K562 (cell line): ENCODE measurements around the gene ITGAE. TPM values are rescaled to one million over a fixed set of nuclear protein-coding genes. Genes with fewer than 3 reads are reported as not detected.

ENCODE experiments used
- ATF1 ChIP-seq, 2 experiments: fragments of 450-650 bp in 1 of 2; IDR thresholded peaks; 2 replicates each; pipeline ENCODE4 v1.6.1; 2016; ENCODE audit warnings: missing compliant biosample characterization in 1 of 2, missing genetic modification characterization in 1 of 2
- CBFB ChIP-seq: sonication (generic); formaldehyde crosslinking; IDR thresholded peaks from 2 replicates; pipeline ENCODE4 v1.4.0; 2020; ENCODE audit warnings: mild to moderate bottlenecking, missing genetic modification reagents
- E2F3 ChIP-seq: fragments of 250-450 bp; sonication (Bioruptor Pico); IDR thresholded peaks from 2 replicates; pipeline ENCODE4 v1.4.0; 2020; ENCODE audit warnings: mild to moderate bottlenecking
- ERF ChIP-seq: fragments of 450-650 bp; formaldehyde crosslinking; IDR thresholded peaks from 2 replicates; pipeline ENCODE4 v1.4.0; 2020; ENCODE audit warnings: mild to moderate bottlenecking, mixed read lengths
- HDAC6 ChIP-seq: IDR thresholded peaks from 2 replicates; pipeline ENCODE4 v1.6.1; 2012; ENCODE audit warnings: low read depth, mild to moderate bottlenecking, control low read depth, inconsistent platforms, low read length, moderate library complexity
- MAZ ChIP-seq, 2 experiments: fragments of 450-650 bp in 1 of 2; sonication (generic) in 1 of 2; formaldehyde crosslinking; IDR thresholded peaks in 1 of 2; conservative IDR thresholded peaks in 1 of 2; 2 replicates each; pipeline versions ENCODE4 v1.4.0 to v1.5.0; 2020; ENCODE audit warnings: mild to moderate bottlenecking in 1 of 2, missing genetic modification reagents in 1 of 2
- MBD1 ChIP-seq: fragments of 250-450 bp; sonication (Bioruptor Pico); IDR thresholded peaks from 2 replicates; pipeline ENCODE4 v1.8.0; 2022; ENCODE audit warnings: inconsistent platforms
- MECOM ChIP-seq: fragments of 250-450 bp; sonication (Bioruptor Pico); IDR thresholded peaks from 2 replicates; pipeline ENCODE4 v1.8.0; 2022; ENCODE audit warnings: inconsistent platforms
- MXI1 ChIP-seq: IDR thresholded peaks from 2 replicates; pipeline ENCODE4 v1.6.1; 2011; ENCODE audit warnings: low read depth, mild to moderate bottlenecking, improper control_type of control experiment, low read length
- PHF21A ChIP-seq: fragments of 450-650 bp; IDR thresholded peaks from 2 replicates; pipeline ENCODE4 v1.6.1; 2017; ENCODE audit warnings: low read depth, borderline replicate concordance
- PREB ChIP-seq: sonication (generic); formaldehyde crosslinking; IDR thresholded peaks from 2 replicates; pipeline ENCODE4 v1.8.1; 2023; ENCODE audit warnings: mild to moderate bottlenecking, missing genetic modification reagents
- RHOXF2B ChIP-seq: fragments of 250-450 bp; sonication (Bioruptor Pico); conservative IDR thresholded peaks from 2 replicates; pipeline ENCODE4 v1.5.1; 2021
- SNIP1 ChIP-seq: fragments of 450-650 bp; IDR thresholded peaks from 2 replicates; pipeline ENCODE4 v1.7.1; 2017; ENCODE audit warnings: low read depth, mild to moderate bottlenecking
- SP2 ChIP-seq: IDR thresholded peaks from 2 replicates; pipeline ENCODE4 v1.6.1; 2011; ENCODE audit warnings: mild to moderate bottlenecking, low read depth, low read length, moderate library complexity; ENCODE audit not compliant: poor library complexity, severe bottlenecking; ENCODE audit errors: extremely low read depth
- XRCC4 ChIP-seq: IDR thresholded peaks from one replicate; pipeline ENCODE4 v1.6.1; 2011; ENCODE audit not compliant: insufficient read depth, insufficient read length; ENCODE audit errors: extremely low read depth
- ZBTB43 ChIP-seq: sonication (generic); formaldehyde crosslinking; IDR thresholded peaks from 2 replicates; pipeline ENCODE4 v1.8.0; 2023; ENCODE audit warnings: mild to moderate bottlenecking, missing genetic modification reagents
- ZNF165 ChIP-seq: fragments of 250-450 bp; sonication (Bioruptor Pico); IDR thresholded peaks from 2 replicates; pipeline ENCODE4 v1.4.0; 2020; ENCODE audit warnings: borderline replicate concordance
- ZNF239 ChIP-seq: fragments of 250-450 bp; sonication (Bioruptor Pico); IDR thresholded peaks from 2 replicates; pipeline ENCODE4 v1.4.0; 2020; ENCODE audit warnings: mild to moderate bottlenecking
- ZNF561 ChIP-seq: fragments of 450-650 bp; formaldehyde crosslinking; conservative IDR thresholded peaks from 2 replicates; pipeline ENCODE4 v1.4.0; 2020; ENCODE audit warnings: mild to moderate bottlenecking, moderate library complexity
- ZNF785 ChIP-seq: fragments of 250-450 bp; sonication (Bioruptor Pico); IDR thresholded peaks from 2 replicates; pipeline ENCODE4 v1.4.0; 2020; ENCODE audit warnings: mild to moderate bottlenecking
- polyA plus RNA-seq, 8 experiments: library from polyadenylated mRNA; depleted of rRNA in 4 of 8; stranded (reverse) in 5 of 8; unstranded in 3 of 8; fragments of >200 nt; fragmentation: Nextera tagmentation in 2 of 8; fragmentation: Illumina TruSeq in 1 of 8; extraction: Ambion mirVana in 2 of 8; extraction: Trizol in 1 of 8; gene quantifications; 2 replicates each; pipeline versions ENCODE4 v1.2.1 to v1.2.3, GENCODE V29; 2011 to 2014; ENCODE audit warnings: inconsistent platforms in 1 of 8, missing spikeins in 1 of 8
- total RNA-seq, 7 experiments: library from RNA; depleted of rRNA in 6 of 7; stranded (reverse); fragments of >200 nt in 6 of 7; fragmentation: Illumina TruSeq in 2 of 7; extraction: Trizol in 2 of 7; gene quantifications; 2 replicates each; pipeline versions ENCODE4 v1.2.1 to v1.2.3, GENCODE V29; 2011 to 2021; ENCODE audit warnings: low replicate concordance in 1 of 7
- TF ChIP-seq, protein P1 (sequence below): fragments of 150-350 bp; IDR thresholded peaks from 2 replicates; pipeline ENCODE4 v1.6.1; 2014; ENCODE audit warnings: low read depth, mild to moderate bottlenecking, low read length, borderline replicate concordance

The ITGAE gene
- total and polyA plus RNA-seq, 9 of the 15 experiments (the other 6 are each of a cell fraction or from before 2014, with no cell fraction given) = 14.8 to 160 (median 27.0) TPM

GRCh38 chr17:3723556-3724377 is 77.2 kb downstream of the ITGAE start, which contains the start of gene HASPIN (continued):
- TF ChIP-seq MXI1 = no peak
- TF ChIP-seq PHF21A = no peak
- TF ChIP-seq ZNF785 = no peak
- TF ChIP-seq ATF1 (CRISPR knock-in tag; IDR thresholded peaks at IDR 0.05) = 0 out of 2 replicates have a peak, but pooled peaks have one; percentile 35
- peak; percentile 72 for TF ChIP-seq ATF1 (tag; IDR thresholded peaks at IDR 0.05)
- TF ChIP-seq CBFB = no peak
- TF ChIP-seq HDAC6 = no peak
- TF ChIP-seq MAZ (CRISPR knock-in tag; conservative IDR thresholded peaks at IDR 0.05 in 1 of 2, IDR thresholded peaks at IDR 0.05 in 1 of 2) = peak in 1 of 2 experiments; percentile 78; a peak in 3 of 4 replicates
- no peak for TF ChIP-seq ZBTB43 (CRISPR knock-in tag)
- no peak for TF ChIP-seq E2F3 (CRISPR knock-in tag)
- no peak for TF ChIP-seq XRCC4
- no peak for TF ChIP-seq PREB (CRISPR knock-in tag)
- TF ChIP-seq MECOM (CRISPR knock-in tag) = no peak
- TF ChIP-seq MBD1 (CRISPR knock-in tag) = no peak
- no peak for TF ChIP-seq ERF
- TF ChIP-seq SNIP1 = no peak
- no peak for TF ChIP-seq ZNF239
- TF ChIP-seq ZNF561 (CRISPR knock-in tag) = no peak
- TF ChIP-seq RHOXF2B (CRISPR knock-in tag) = no peak
- TF ChIP-seq, protein P1, sequence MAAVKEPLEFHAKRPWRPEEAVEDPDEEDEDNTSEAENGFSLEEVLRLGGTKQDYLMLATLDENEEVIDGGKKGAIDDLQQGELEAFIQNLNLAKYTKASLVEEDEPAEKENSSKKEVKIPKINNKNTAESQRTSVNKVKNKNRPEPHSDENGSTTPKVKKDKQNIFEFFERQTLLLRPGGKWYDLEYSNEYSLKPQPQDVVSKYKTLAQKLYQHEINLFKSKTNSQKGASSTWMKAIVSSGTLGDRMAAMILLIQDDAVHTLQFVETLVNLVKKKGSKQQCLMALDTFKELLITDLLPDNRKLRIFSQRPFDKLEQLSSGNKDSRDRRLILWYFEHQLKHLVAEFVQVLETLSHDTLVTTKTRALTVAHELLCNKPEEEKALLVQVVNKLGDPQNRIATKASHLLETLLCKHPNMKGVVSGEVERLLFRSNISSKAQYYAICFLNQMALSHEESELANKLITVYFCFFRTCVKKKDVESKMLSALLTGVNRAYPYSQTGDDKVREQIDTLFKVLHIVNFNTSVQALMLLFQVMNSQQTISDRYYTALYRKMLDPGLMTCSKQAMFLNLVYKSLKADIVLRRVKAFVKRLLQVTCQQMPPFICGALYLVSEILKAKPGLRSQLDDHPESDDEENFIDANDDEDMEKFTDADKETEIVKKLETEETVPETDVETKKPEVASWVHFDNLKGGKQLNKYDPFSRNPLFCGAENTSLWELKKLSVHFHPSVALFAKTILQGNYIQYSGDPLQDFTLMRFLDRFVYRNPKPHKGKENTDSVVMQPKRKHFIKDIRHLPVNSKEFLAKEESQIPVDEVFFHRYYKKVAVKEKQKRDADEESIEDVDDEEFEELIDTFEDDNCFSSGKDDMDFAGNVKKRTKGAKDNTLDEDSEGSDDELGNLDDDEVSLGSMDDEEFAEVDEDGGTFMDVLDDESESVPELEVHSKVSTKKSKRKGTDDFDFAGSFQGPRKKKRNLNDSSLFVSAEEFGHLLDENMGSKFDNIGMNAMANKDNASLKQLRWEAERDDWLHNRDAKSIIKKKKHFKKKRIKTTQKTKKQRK = no peak
- TF ChIP-seq SP2 = peak; percentile 8
- no peak for TF ChIP-seq ZNF165
